ENCODE data around the gene SNTB2. TPM values are rescaled to one million over a fixed set of nuclear protein-coding genes. Genes with fewer than 3 reads are reported as not detected.
"Not testable (repeated sequence)": the region's sequence is repeated elsewhere in the genome, so short reads cannot be mapped to it uniquely, and the experiment has no call there.

SNTB2 gene
- polyA plus RNA-seq, 3 donors, result 10.2 to 13.9 (median 11.9) TPM

GRCh38 chr16:69219279-69219678 lies 32.3 kb downstream of the SNTB2 start:
- DNase-seq, result no peak

- no peak for DNase-seq
These were observed 36.9 kb downstream of the SNTB2 start for GRCh38 chr16:69223882-69224281.

- no peak for DNase-seq
These were observed 38.2 kb downstream of the SNTB2 start for GRCh38 chr16:69225121-69225520.

GRCh38 chr16:69233124-69233523 lies 46.2 kb downstream of the SNTB2 start:
- no peak for DNase-seq

- no peak for DNase-seq
These were observed 47.5 kb downstream of the SNTB2 start for GRCh38 chr16:69234460-69234859.

- DNase-seq, result no peak
These were observed 49.4 kb downstream of the SNTB2 start for GRCh38 chr16:69236319-69236718.

- DNase-seq, result no peak
These were observed 50.3 kb downstream of the SNTB2 start for GRCh38 chr16:69237296-69237695.

GRCh38 chr16:69239851-69240250 lies 52.9 kb downstream of the SNTB2 start:
- DNase-seq, result no peak

- DNase-seq, result no peak
These were observed 53.4 kb downstream of the SNTB2 start for GRCh38 chr16:69240331-69240730.

- no peak for DNase-seq
These were observed 55.0 kb downstream of the SNTB2 start for GRCh38 chr16:69241926-69242325.

- DNase-seq, result no peak
These were observed 56.5 kb downstream of the SNTB2 start for GRCh38 chr16:69243479-69243878.

- no peak for DNase-seq
These were observed 57.4 kb downstream of the SNTB2 start for GRCh38 chr16:69244336-69244735.

- no peak for DNase-seq
These were observed 63.1 kb downstream of the SNTB2 start for GRCh38 chr16:69250081-69250480.

GRCh38 chr16:69253870-69254341 lies 66.9 kb downstream of the SNTB2 start:
- DNase-seq, result no peak

GRCh38 chr16:69259428-69259764 lies 72.4 kb downstream of the SNTB2 start:
- DNase-seq, result not testable (repeated sequence)

GRCh38 chr16:69260019-69260418 lies 73.1 kb downstream of the SNTB2 start:
- no peak for DNase-seq

GRCh38 chr16:69260506-69260905 lies 73.5 kb downstream of the SNTB2 start:
- no peak for DNase-seq

- no peak for DNase-seq
These were observed 79.5 kb downstream of the SNTB2 start for GRCh38 chr16:69266334-69267063.

- DNase-seq, result no peak
These were observed 80.7 kb downstream of the SNTB2 start for GRCh38 chr16:69267633-69268032.

- no peak for DNase-seq
These were observed 83.4 kb downstream of the SNTB2 start for GRCh38 chr16:69270395-69270794.

- no peak for DNase-seq
These were observed 83.9 kb downstream of the SNTB2 start for GRCh38 chr16:69270831-69271230.

- no peak for DNase-seq
These were observed 86.0 kb downstream of the SNTB2 start for GRCh38 chr16:69273009-69273408.

- no peak for DNase-seq
These were observed 87.8 kb downstream of the SNTB2 start for GRCh38 chr16:69274699-69275235.

All from renal pelvis (tissue), 4 donors.